IMR-90 (cell line): Measurements from ENCODE around the gene NAE1. TPM values are rescaled to one million over a fixed set of nuclear protein-coding genes. Genes with fewer than 3 reads are reported as not detected.

Experiments
- ATAC-seq: fragments of 200-7000 bp; cut with Tn5 transposase; 2 replicates; pipeline ENCODE4 v1.9.1; 2020; ENCODE audit warnings: low read depth, mild to moderate bottlenecking, moderate library complexity
- BruUV-seq: library from RNA; stranded (reverse); fragments of 400-500 nt; replicated peaks from 2 replicates; lab custom pipeline; 2021; lab: Mats Ljungman, UMichigan
- CTCF ChIA-PET: fragments of 300-600 bp; formaldehyde crosslinking; extraction: SDS; loops from one replicate; lab custom pipeline; 2021; ENCODE audit warnings: antibody characterized with exemption; lab: Yijun Ruan, JAX
- POLR2A ChIA-PET: fragments of 300-600 bp; sonication (Branson Sonifier 250); formaldehyde crosslinking; loops from one replicate; lab custom pipeline; 2022; ENCODE audit warnings: antibody characterized with exemption; ENCODE audit not compliant: unreplicated experiment; lab: Charles Lee
- DNase-seq: peaks from one replicate; pipeline ENCODE4 v3.0.0; 2013
- H2AFZ ChIP-seq: replicated peaks from 2 replicates; pipeline ENCODE3; 2013; ENCODE audit warnings: low read length, mild to moderate bottlenecking; ENCODE audit not compliant: poor library complexity
- H2AK5ac ChIP-seq: 2 replicates; pipeline ENCODE4 v1.6.1; 2013; ENCODE audit warnings: low read depth, low read length, inconsistent platforms
- H2AK9ac ChIP-seq: replicated peaks from 2 replicates; pipeline ENCODE3; 2013; ENCODE audit warnings: mild to moderate bottlenecking, low read depth, low read length, moderate library complexity; ENCODE audit not compliant: poor library complexity
- H2BK120ac ChIP-seq: 2 replicates; pipeline ENCODE4 v1.6.1; 2013; ENCODE audit warnings: low read depth, low read length, inconsistent platforms
- H2BK15ac ChIP-seq: 3 replicates; pipeline ENCODE4 v1.6.1; 2013; ENCODE audit warnings: low read depth, low read length, inconsistent platforms
- H2BK20ac ChIP-seq: 2 replicates; pipeline ENCODE4 v1.6.1; 2013; ENCODE audit warnings: low read depth, mild to moderate bottlenecking, inconsistent platforms, low read length, moderate library complexity
- H2BK5ac ChIP-seq: 2 replicates; pipeline ENCODE4 v1.6.1; 2013; ENCODE audit warnings: mild to moderate bottlenecking, low read depth, low read length, inconsistent platforms; ENCODE audit not compliant: poor library complexity, severe bottlenecking
- H3K14ac ChIP-seq: replicated peaks from 2 replicates; pipeline ENCODE4 v1.6.1; 2013; ENCODE audit warnings: low read depth, low read length, inconsistent platforms
- H3K18ac ChIP-seq: 2 replicates; pipeline ENCODE4 v1.6.1; 2013; ENCODE audit warnings: low read depth, low read length, control low read depth
- H3K23ac ChIP-seq: 2 replicates; pipeline ENCODE4 v1.6.1; 2013; ENCODE audit warnings: low read depth, low read length, inconsistent platforms
- H3K27ac ChIP-seq: 2 replicates; pipeline ENCODE4 v1.5.1; 2013; ENCODE audit warnings: mild to moderate bottlenecking, control low read depth, low read length; ENCODE audit not compliant: insufficient read depth
- H3K27me3 ChIP-seq: 2 replicates; pipeline ENCODE4 v1.6.1; 2013; ENCODE audit warnings: low read length; ENCODE audit not compliant: control insufficient read depth, insufficient read depth
- H3K36me3 ChIP-seq: 2 replicates; pipeline ENCODE4 v1.6.1; 2013; ENCODE audit warnings: low read length, mixed read lengths; ENCODE audit not compliant: control insufficient read depth, insufficient read depth
- H3K4ac ChIP-seq: 2 replicates; pipeline ENCODE4 v1.6.1; 2013; ENCODE audit warnings: low read depth, low read length, inconsistent platforms
- H3K4me1 ChIP-seq: 2 replicates; pipeline ENCODE4 v1.6.1; 2013; ENCODE audit warnings: low read length, mixed read lengths; ENCODE audit not compliant: control insufficient read depth, insufficient read depth
- H3K4me2 ChIP-seq: 2 replicates; pipeline ENCODE4 v1.6.1; 2013; ENCODE audit warnings: low read depth, mild to moderate bottlenecking, control low read depth, low read length, moderate library complexity
- H3K4me3 ChIP-seq: 2 replicates; pipeline ENCODE4 v1.5.1; 2013; ENCODE audit warnings: low read depth, mild to moderate bottlenecking, control low read depth, low read length, moderate library complexity; ENCODE audit not compliant: insufficient read depth
- H3K56ac ChIP-seq: 2 replicates; pipeline ENCODE4 v1.6.1; 2013; ENCODE audit warnings: low read length, inconsistent platforms; ENCODE audit not compliant: insufficient read depth; ENCODE audit errors: extremely low read depth
- H3K79me1 ChIP-seq, 2 experiments: 2 replicates each; pipeline ENCODE4 v1.6.1; 2013; ENCODE audit warnings: low read length in 2 of 2, inconsistent platforms in 1 of 2, low read depth in 1 of 2
- H3K9ac ChIP-seq: 2 replicates; pipeline ENCODE4 v1.6.1; 2013; ENCODE audit warnings: low read depth, low read length, control low read depth
- H3K9me1 ChIP-seq: 2 replicates; pipeline ENCODE4 v1.6.1; 2013; ENCODE audit warnings: low read length, inconsistent platforms; ENCODE audit not compliant: insufficient read depth
- H3K9me3 ChIP-seq: 2 replicates; pipeline ENCODE4 v1.6.1; 2013; ENCODE audit warnings: low read length; ENCODE audit not compliant: control insufficient read depth, insufficient read depth
- H4K20me1 ChIP-seq: 2 replicates; pipeline ENCODE4 v1.6.1; 2013; ENCODE audit warnings: low read length, inconsistent platforms; ENCODE audit not compliant: insufficient read depth
- H4K5ac ChIP-seq: 2 replicates; pipeline ENCODE4 v1.6.1; 2013; ENCODE audit warnings: mild to moderate bottlenecking, low read depth, low read length, control low read depth
- H4K8ac ChIP-seq, 2 experiments: 2 replicates each; pipeline ENCODE4 v1.6.1; 2013; ENCODE audit warnings: low read depth in 2 of 2, low read length in 2 of 2, control low read depth in 1 of 2, inconsistent platforms in 1 of 2
- H4K91ac ChIP-seq: 2 replicates; pipeline ENCODE4 v1.6.1; 2013; ENCODE audit warnings: low read depth, low read length, inconsistent platforms; ENCODE audit not compliant: insufficient read depth
- BHLHE40 ChIP-seq: fragments of 150-350 bp; IDR thresholded peaks from 2 replicates; pipeline ENCODE4 v1.6.1; 2016; ENCODE audit warnings: mild to moderate bottlenecking, low read depth, low read length
- CHD1 ChIP-seq: IDR thresholded peaks from 2 replicates; pipeline ENCODE4 v1.6.1; 2012; ENCODE audit warnings: low read depth, low read length, improper control_type of control experiment
- ELK1 ChIP-seq: fragments of 150-350 bp; IDR thresholded peaks from 2 replicates; pipeline ENCODE4 v1.6.1; 2016; ENCODE audit warnings: low read depth, mild to moderate bottlenecking, low read length, moderate library complexity, borderline replicate concordance
- FOS ChIP-seq: fragments of 150-350 bp; IDR thresholded peaks from 2 replicates; pipeline ENCODE4 v1.6.1; 2016; ENCODE audit warnings: low read depth, low read length
- MAFK ChIP-seq: IDR thresholded peaks from 2 replicates; pipeline ENCODE4 v1.6.1; 2012; ENCODE audit warnings: low read depth, low read length, improper control_type of control experiment
- MAZ ChIP-seq: IDR thresholded peaks from 2 replicates; pipeline ENCODE4 v1.6.1; 2012; ENCODE audit warnings: low read depth, mild to moderate bottlenecking, low read length, improper control_type of control experiment, moderate library complexity, borderline replicate concordance
- MXI1 ChIP-seq: IDR thresholded peaks from 2 replicates; pipeline ENCODE4 v1.6.1; 2012; ENCODE audit warnings: low read depth, mild to moderate bottlenecking, low read length, moderate library complexity, borderline replicate concordance
- NFE2L2 ChIP-seq: fragments of 150-350 bp; IDR thresholded peaks from 2 replicates; pipeline ENCODE4 v1.6.1; 2016; ENCODE audit warnings: low read depth, mild to moderate bottlenecking, low read length
- POLR2A ChIP-seq: IDR thresholded peaks from 2 replicates; pipeline ENCODE4 v1.6.1; 2012; ENCODE audit warnings: mild to moderate bottlenecking, low read depth, low read length
- RAD21 ChIP-seq: IDR thresholded peaks from 2 replicates; pipeline ENCODE4 v1.6.1; 2012; ENCODE audit warnings: low read length, improper control_type of control experiment
- RCOR1 ChIP-seq: IDR thresholded peaks from 2 replicates; pipeline ENCODE4 v1.6.1; 2012; ENCODE audit warnings: mild to moderate bottlenecking, low read length, improper control_type of control experiment; ENCODE audit not compliant: insufficient replicate concordance
- RFX5 ChIP-seq: IDR thresholded peaks from 2 replicates; pipeline ENCODE4 v1.8.0; 2012; ENCODE audit warnings: low read depth, mild to moderate bottlenecking, low read length, moderate library complexity
- SMC3 ChIP-seq: fragments of 150-350 bp; IDR thresholded peaks from 2 replicates; pipeline ENCODE4 v1.6.1; 2016; ENCODE audit warnings: low read depth, mild to moderate bottlenecking, antibody characterized with exemption, low read length, moderate library complexity
- USF2 ChIP-seq: fragments of 150-350 bp; IDR thresholded peaks from 2 replicates; pipeline ENCODE4 v1.6.1; 2017; ENCODE audit warnings: mild to moderate bottlenecking, antibody characterized with exemption, low read length, low read depth
- WGBS, 2 experiments: methylation state at CpG; one replicate each; pipeline versions ENCODE4 v1.1.5 to v1.1.7; 2013; ENCODE audit warnings: missing lambda C conversion rate in 2 of 2; ENCODE audit not compliant: insufficient read length in 1 of 2; ENCODE audit errors: extremely low coverage in 2 of 2; 5-methylcytosine and 5-hydroxymethylcytosine counted together
- dilution Hi-C: fragments of 300-500 bp; cut with HindIII; formaldehyde crosslinking; loops from one replicate; pipeline ENCODE4 v1.14.3; 2018; ENCODE audit warnings: low sequenced_read_pairs; ENCODE audit not compliant: unreplicated experiment
- in situ Hi-C: fragments of 300-500 bp; cut with MboI; formaldehyde crosslinking; loops from 3 replicates; pipeline ENCODE4 v1.14.3; 2019; ENCODE audit warnings: low sequenced_read_pairs, inconsistent platforms, mixed read lengths
- intact Hi-C: fragments of 100-400 bp; cut with micrococcal nuclease; formaldehyde crosslinking; loops from 2 replicates; pipeline ENCODE4 v1.10.0; 2022
- polyA plus RNA-seq, 3 experiments: library from polyadenylated mRNA; depleted of rRNA; stranded (reverse); fragments of >200 nt; gene quantifications; 2 replicates each; pipeline ENCODE4 v1.2.3, GENCODE V29; 2012; ENCODE audit warnings: low replicate concordance in 1 of 3
- total RNA-seq: library from RNA; depleted of rRNA; stranded (reverse); fragments of >200 nt; gene quantifications from 2 replicates; pipeline ENCODE4 v1.2.3, GENCODE V29; 2012
- TF ChIP-seq, protein P1 (sequence below): conservative IDR thresholded peaks from 2 replicates; pipeline ENCODE4 v1.5.1; 2012; ENCODE audit warnings: mild to moderate bottlenecking, low read depth, low read length, improper control_type of control experiment

The NAE1 gene
- total and polyA plus RNA-seq, 2 of the 4 experiments (the other 2 are of a cell fraction), result 33.0 to 36.7 TPM

DNA sequence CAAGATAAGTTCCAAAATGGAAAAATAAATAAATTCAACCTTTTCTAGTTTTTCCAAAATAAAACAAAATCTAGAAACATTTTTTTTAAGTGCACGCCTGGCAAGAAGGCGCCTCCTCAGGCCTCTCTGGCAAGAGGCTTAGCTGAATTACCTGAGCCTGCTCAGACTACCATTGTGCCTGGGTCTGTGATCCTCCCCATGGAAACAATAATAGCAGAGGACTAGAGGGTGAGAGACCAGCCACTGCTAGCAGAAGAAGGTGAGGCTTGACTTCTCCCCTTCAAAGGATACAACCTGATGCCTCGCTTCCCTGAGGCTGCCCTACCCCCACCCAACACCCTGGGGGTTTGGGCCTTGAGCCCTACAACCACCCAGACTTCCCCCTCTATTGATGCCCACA is 44.2 kb downstream of the NAE1 start:
- ATAC-seq (no peak), DNase-seq (no peak)
- no peaks in the 10 kb centered on the region for H3K4me1 ChIP-seq
- no peak overlapping the region for H3K4me2 ChIP-seq
- no peak overlapping the region for H3K4ac ChIP-seq
- TF ChIP-seq ELK1, result no peak
- TF ChIP-seq, protein P1, sequence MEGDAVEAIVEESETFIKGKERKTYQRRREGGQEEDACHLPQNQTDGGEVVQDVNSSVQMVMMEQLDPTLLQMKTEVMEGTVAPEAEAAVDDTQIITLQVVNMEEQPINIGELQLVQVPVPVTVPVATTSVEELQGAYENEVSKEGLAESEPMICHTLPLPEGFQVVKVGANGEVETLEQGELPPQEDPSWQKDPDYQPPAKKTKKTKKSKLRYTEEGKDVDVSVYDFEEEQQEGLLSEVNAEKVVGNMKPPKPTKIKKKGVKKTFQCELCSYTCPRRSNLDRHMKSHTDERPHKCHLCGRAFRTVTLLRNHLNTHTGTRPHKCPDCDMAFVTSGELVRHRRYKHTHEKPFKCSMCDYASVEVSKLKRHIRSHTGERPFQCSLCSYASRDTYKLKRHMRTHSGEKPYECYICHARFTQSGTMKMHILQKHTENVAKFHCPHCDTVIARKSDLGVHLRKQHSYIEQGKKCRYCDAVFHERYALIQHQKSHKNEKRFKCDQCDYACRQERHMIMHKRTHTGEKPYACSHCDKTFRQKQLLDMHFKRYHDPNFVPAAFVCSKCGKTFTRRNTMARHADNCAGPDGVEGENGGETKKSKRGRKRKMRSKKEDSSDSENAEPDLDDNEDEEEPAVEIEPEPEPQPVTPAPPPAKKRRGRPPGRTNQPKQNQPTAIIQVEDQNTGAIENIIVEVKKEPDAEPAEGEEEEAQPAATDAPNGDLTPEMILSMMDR, result no peak
- TF ChIP-seq MAFK, result no peak
- no peak for TF ChIP-seq RFX5
- no peak for TF ChIP-seq FOS
- TF ChIP-seq SMC3, result no peak
- TF ChIP-seq POLR2A, result no peak
- TF ChIP-seq USF2, result no peak
- TF ChIP-seq NFE2L2, result no peak
- no peak for TF ChIP-seq MXI1
- no peak for TF ChIP-seq MAZ
- no peak for TF ChIP-seq CHD1
- no peak for TF ChIP-seq BHLHE40
- no peak for TF ChIP-seq RCOR1
- no peak for TF ChIP-seq RAD21
- H3K14ac ChIP-seq, result no peak overlapping the region
- POLR2A ChIA-PET, result no interaction called here
- CTCF ChIA-PET, result no interaction called here
- no CpG with 5 or more reads among the region's 3 CpGs for WGBS, 2 experiments
- no peak overlapping the region for H2BK20ac ChIP-seq
- no peak overlapping the region for H4K5ac ChIP-seq
- no peak overlapping the region for H3K27ac ChIP-seq
- H3K9me1 ChIP-seq, result no peaks in the 10 kb centered on the region
- H4K8ac ChIP-seq, result no peak overlapping the region
- no peak overlapping the region for H2BK120ac ChIP-seq
- H4K91ac ChIP-seq, result no peak overlapping the region
- H3K18ac ChIP-seq, result no peak overlapping the region
- no peaks in the 10 kb centered on the region; the same call in 1 of the 2 replicates for H3K27me3 ChIP-seq
- no peak overlapping the region for H2BK5ac ChIP-seq
- intact Hi-C loops, result no loop called here
- dilution Hi-C loops, result no loop called here
- no peak overlapping the region for H2AK9ac ChIP-seq
- no peaks in the 10 kb centered on the region for H4K20me1 ChIP-seq
- no peak overlapping the region for H3K9ac ChIP-seq
- no peak overlapping the region for H3K4me3 ChIP-seq
- H3K36me3 ChIP-seq, result no peaks in the 10 kb centered on the region
- BruUV-seq, result no TSS peak
- no peaks in the 10 kb centered on the region for H3K9me3 ChIP-seq
- H2BK15ac ChIP-seq, result no peak overlapping the region
- no peak overlapping the region for H2AFZ ChIP-seq
- no peak overlapping the region for H3K23ac ChIP-seq
- in situ Hi-C loops, result no loop called here
- H2AK5ac ChIP-seq, result no peak overlapping the region
- H3K56ac ChIP-seq, result no peak overlapping the region
- H3K79me1 ChIP-seq, result no peaks in the 10 kb centered on the region
